ENCODE results near the gene SYT8. TPM values are rescaled to one million over a fixed set of nuclear protein-coding genes. Genes with fewer than 3 reads are reported as not detected.

Gene SYT8
- total RNA-seq, 1 donor from 2014 or later: not detected

- intact Hi-C loops (cut with micrococcal nuclease): loop anchor here (10.0 kb wide), 1 partner anchor 548 kb away; the partner anchor contains the start of gene TSSC4
Measured at GRCh38 chr11:1856306-1857005, 21.7 kb downstream of the SYT8 start.

GRCh38 chr11:1857064-1857463 is 22.3 kb downstream of the SYT8 start:
- intact Hi-C loops (cut with micrococcal nuclease): loop anchor here (10.0 kb wide), 1 partner anchor 548 kb away; the partner anchor contains the start of gene TSSC4

DNA sequence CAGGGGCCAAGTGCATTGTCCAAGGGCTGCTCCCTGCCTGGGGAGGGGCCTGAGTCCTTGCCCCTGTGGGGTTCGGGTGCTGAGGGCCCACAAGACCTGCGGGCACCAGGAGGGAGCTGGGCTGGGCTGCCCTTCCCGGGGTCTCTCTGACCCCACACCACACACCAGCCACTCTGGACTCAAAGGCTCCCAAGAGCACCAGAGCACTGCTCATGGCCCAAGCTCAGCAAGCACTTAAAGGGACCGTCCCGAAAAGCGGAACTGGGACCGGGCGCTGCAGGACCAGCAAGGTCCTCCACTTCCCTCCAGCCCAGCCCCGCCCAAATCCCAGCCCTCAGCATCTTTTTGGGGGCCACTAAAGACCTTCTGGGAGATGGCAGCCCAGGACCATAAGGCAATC is 23.4 kb downstream of the SYT8 start:
- intact Hi-C loops (cut with micrococcal nuclease): loop anchor here (10.0 kb wide), 1 partner anchor 547 kb away; the partner anchor contains the start of gene TSSC4

DNA sequence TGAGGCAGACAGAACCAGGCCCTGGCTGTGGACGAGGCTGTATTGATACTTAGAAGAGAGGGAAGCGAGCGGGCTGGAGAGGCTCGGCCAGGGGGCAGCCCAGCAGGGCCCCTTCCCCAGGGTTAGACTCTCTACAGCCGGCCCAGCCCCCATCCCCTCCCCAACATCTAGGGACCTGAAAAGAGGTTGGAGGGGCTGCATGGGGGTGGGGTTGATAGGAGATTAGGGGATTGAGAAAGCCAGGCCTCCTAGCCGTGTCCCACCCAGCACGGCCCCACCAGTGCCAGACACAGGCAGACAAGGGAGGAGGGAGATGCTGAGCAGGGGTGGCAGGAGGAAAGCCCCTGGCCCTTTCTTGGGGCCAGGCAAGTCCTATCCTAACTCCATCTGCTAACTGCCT is 23.8 kb downstream of the SYT8 start:
- intact Hi-C loops (cut with micrococcal nuclease): loop anchor here (10.0 kb wide), 1 partner anchor 546 kb away; the partner anchor contains the start of gene TSSC4

DNA sequence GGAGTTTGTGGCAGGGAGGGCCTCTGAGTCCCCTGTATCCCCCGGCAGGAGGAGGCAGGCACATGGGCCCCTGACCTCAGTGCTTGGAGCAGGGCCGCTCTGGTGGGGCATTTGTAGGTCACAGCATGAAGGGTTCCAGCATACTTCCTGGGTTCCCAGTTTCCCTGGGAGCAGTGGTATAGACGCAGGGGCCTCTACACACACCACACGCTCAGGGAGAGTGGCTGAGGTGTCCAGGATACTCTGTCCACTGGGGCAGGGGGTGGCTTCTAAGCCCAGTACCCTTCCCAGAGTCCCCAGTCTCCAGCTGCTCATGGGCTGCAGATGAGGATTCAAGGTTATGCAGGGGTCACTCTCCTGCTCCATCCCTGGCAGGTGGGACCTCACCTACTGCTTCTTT is 24.2 kb downstream of the SYT8 start:
- intact Hi-C loops (cut with micrococcal nuclease): loop anchor here (10.0 kb wide), 1 partner anchor 546 kb away; the partner anchor contains the start of gene TSSC4

GRCh38 chr11:1860108-1860507 is 25.3 kb downstream of the SYT8 start:
- intact Hi-C loops (cut with micrococcal nuclease): no loop called here

DNA sequence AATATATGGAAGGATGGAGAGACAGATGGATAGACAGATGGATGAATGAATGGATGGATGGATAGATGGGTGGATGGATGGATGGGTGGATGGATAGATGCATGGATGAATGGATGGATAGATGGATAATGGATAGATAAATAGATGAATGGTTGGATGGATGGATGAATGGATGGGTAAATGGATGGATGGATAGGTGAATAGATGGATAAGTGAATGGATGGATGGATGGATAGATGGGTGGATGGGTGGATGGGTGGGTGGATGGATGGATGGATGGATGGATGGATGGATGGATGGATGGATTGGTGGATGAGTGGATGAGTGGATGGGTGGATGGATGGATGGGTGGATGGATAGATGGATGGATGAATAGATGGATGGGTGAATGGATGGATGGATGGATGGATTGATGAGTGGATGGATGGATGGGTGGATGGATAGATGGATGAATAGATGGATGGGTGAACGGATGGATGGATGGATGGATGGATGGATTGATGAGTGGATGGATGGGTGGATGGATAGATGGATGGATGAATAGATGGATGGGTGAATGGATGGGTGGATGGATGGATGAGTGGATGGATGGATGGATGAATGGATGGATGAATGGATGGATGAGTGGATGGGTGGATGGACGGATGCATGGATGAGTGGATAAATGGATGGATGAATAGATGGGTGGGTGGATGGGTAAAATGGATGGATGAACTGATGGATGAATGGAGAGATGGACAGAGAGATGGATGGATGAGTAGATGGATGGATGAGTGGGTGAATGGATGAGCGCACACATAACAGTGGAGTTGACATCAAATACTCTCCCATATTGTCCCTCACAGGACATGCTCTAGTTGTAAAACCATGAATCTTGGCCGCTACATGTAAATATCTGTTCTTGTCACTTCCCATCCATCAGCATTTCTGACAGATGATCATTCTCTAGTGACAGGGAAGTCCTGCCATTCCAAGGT is 26.9 kb downstream of the SYT8 start:
- intact Hi-C loops (cut with micrococcal nuclease): no loop called here

- intact Hi-C loops (cut with micrococcal nuclease): no loop called here
Measured at GRCh38 chr11:1862588-1863351, 28.0 kb downstream of the SYT8 start.

DNA sequence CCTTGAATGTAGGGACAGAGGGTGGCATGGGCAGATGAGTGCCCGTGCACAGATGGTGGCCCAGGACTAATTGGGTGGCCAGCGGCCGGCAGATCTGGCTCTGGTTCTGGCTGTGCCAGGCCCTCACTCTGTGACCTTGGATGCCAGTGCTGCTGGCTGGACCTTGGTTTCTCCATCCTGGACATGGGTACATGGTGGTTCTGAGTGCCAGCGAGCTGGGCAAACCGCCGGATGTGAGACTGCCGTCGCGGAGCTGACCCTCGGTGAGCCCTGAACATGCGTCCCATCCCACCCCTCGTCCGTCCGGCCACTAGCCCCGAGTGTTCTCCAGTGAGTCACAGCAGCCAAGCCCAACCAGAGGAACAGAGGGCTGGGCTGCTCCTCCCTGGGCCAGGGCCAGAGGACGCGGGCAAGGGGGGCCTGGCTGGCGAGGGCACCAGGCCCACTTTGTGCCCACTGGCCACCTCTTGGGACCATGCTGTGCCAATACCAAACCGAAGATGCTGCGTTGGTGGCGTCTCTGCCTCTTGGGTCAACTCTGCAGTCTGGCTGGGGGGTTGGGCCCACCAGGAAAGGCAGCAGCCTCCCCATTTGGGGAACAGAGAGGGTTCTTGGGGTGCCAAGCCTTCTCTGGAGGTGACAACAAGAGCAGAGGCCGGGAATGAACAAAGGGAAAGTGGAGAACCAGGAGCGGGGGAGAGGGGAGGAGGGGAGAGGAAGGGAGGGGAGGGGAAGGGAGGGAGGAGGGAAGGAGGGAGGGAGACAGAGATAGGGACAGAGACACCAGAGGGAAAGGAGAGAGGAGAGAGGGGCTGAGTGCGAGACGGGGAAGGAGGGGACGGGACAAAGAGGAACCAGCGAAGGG is 28.8 kb downstream of the SYT8 start:
- intact Hi-C loops (cut with micrococcal nuclease): no loop called here

GRCh38 chr11:1864231-1864630 is 29.4 kb downstream of the SYT8 start:
- intact Hi-C loops (cut with micrococcal nuclease): no loop called here

- intact Hi-C loops (cut with micrococcal nuclease): no loop called here
Measured at GRCh38 chr11:1864831-1865665, 30.3 kb downstream of the SYT8 start.

- intact Hi-C loops (cut with micrococcal nuclease): no loop called here
Measured at GRCh38 chr11:1866226-1866625, 31.4 kb downstream of the SYT8 start.

DNA sequence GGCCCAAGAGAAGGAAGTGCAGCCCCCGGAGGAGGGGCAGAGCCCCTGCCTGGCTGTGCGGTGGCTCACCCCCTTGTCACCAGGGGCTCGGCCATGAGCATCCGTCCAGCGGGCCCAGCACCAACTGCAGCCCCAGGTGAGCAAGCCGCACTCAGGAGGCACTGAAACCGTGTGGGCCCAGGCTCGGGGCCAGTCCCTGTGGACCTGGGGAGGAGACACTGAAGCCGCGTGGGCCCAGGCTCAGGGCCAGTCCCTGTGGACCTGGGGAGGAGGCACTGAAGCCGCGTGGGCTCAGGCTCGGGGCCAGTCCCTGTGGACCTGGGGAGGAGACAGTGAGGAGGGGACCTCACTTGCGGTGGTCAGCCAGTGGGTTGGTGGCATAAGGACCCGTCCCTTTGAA is 32.0 kb downstream of the SYT8 start:
- intact Hi-C loops (cut with micrococcal nuclease): no loop called here

DNA sequence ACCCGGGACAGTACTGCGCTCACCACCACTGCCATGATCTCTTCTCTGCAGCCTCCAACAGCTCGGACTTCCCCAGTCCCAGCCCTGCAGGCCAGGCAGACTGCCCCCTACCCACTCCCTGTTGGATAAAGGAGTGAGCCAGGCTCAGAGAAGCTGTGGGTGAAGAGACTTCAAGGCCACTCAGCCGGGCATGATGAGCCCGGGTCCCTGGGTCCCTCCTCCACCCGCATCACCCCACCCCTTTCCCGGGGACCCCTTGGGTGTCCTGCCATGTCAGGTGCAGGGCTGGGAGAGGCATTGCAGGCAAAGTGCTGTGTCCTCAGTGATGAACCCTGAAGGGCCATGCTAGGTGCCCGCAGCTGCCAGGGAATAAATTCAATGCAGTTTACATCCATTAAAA is 32.6 kb downstream of the SYT8 start:
- intact Hi-C loops (cut with micrococcal nuclease): no loop called here

- intact Hi-C loops (cut with micrococcal nuclease): no loop called here
Measured at GRCh38 chr11:1868056-1868635, 33.4 kb downstream of the SYT8 start.

DNA sequence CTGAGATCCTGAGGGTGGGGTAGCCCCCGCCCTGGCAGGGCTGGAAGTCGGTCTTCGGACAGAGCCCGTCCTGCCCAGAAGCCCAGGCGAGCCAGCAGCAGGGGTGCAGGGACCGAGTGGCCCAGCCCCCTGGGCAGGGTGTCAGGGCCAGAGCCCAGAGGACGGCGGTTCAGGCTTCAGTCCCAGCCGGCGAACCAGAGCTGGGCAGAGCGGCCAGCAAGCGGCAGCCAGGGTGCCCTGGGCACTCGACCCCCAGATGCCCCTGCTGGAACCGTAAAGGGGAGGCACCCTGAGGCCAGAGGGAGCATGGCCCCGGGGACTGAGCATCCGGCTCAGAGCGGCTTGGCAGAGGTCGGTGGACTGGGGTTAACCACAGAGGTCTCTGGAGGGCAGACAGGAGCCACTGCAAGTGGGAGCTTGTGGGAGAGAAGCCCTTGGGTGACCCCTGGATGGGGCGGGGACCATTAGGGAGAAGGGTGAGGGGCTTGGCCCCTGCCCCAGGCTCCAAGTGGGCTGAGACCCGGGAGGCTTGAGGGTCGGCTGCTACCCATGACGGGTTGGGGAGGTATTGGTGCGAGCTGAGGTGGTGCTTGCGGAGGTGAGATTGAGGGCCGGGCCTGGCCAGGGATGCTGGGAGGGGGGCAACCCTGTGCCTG is 34.0 kb downstream of the SYT8 start:
- intact Hi-C loops (cut with micrococcal nuclease): no loop called here

DNA sequence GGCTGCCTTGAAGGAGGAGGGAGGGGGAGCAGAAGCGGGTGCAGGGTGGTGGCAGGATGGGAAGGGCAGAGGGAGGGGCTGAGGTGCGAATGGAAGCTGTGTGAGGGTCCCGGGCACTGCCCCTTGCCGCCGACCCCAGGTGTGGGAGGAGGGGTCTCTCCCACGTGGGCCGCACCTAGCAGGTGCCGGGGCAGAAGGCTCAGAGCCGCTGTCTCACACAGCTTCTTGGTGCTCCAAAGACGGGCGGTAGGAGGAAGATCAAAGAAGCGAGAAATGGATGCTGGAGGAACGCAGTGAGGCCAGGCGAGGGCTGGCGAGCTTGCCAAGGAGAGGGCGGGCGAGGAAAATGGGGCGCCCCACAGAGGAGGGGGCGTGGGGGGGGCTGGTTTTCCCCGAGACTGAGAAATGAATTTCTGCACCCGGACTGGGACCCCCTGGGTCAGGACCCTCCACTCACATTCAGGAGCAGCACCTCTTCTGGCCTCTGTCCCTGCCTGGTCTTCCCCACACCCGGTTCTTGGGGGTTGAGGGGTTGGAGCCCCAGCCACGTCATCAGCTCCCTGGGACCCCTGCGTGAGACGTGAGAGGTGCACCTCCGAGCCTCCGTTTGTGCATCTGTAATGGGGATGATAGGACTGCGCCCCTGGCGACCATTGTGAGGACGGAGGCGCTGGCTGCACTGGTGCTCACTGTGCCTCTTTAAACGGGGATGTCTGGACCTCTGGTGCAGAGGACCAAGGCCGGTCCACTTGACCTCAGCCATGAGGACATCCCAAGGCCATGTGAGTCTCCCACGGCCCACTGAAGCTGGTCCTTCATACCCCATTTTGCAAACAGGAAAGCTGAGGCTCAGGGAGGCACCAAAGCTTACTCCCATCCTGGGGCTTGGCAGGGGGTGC is 34.9 kb downstream of the SYT8 start:
- intact Hi-C loops (cut with micrococcal nuclease): no loop called here

DNA sequence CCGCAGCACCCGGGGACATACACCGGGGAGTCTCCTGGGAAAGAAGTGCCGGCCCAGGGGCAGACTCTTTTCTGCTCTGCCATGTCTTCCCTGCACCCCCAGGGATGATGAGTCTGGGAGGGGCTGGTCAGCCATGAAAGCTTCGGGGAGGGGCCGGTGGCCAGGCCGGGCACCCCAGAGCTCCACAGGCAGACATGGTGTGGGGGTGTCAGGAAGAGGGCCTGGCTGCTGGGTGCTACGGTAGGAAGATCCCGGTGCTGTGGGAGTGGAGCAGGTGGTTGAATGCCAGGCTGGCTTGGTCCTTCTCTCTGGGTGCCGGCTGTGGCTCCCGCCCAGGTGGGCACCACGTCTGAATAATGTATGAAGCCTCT is 35.5 kb downstream of the SYT8 start:
- intact Hi-C loops (cut with micrococcal nuclease): no loop called here

All from T-helper 2 cell treated with Interferon-gamma antibody and Interleukin-4, amounts not matched to agents 100 ng/mL and 5 ng/mL, for 36 hours (primary cell).